Ishikawa (cell line): Measurements from ENCODE around the gene EGR2.

Experiments
- CREB1 ChIP-seq: IDR thresholded peaks from 2 replicates; pipeline ENCODE4 v1.6.1; 2012; ENCODE audit warnings: low read depth
- EP300 ChIP-seq: IDR thresholded peaks from 2 replicates; pipeline ENCODE4 v1.6.1; 2012; ENCODE audit warnings: borderline replicate concordance
- REST ChIP-seq: IDR thresholded peaks from 2 replicates; pipeline ENCODE4 v1.6.1; 2012; ENCODE audit warnings: low read depth, mild to moderate bottlenecking
- TF ChIP-seq, protein P1 (sequence below): IDR thresholded peaks from 2 replicates; pipeline ENCODE4 v1.6.1; 2012

GRCh38 chr10:62779487-62780248 lies 36.5 kb downstream of the EGR2 start:
- no peak for TF ChIP-seq REST
- TF ChIP-seq EP300 = no peak
- TF ChIP-seq, protein P1, sequence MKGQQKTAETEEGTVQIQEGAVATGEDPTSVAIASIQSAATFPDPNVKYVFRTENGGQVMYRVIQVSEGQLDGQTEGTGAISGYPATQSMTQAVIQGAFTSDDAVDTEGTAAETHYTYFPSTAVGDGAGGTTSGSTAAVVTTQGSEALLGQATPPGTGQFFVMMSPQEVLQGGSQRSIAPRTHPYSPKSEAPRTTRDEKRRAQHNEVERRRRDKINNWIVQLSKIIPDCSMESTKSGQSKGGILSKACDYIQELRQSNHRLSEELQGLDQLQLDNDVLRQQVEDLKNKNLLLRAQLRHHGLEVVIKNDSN = no peak
- no peak for TF ChIP-seq CREB1
